Hepatocyte (in vitro differentiated cells): Measurements from ENCODE around the gene ARHGAP15.

Experiments used
- EZH2phosphoT487 ChIP-seq: fragments of 200-600 bp; sonication (generic); IDR thresholded peaks from one replicate; pipeline ENCODE4 v1.6.1; 2018; ENCODE audit warnings: antibody characterized with exemption, mild to moderate bottlenecking, low read depth, moderate library complexity; ENCODE audit not compliant: unreplicated experiment, severe bottlenecking
- TF ChIP-seq, protein P1 (sequence below): fragments of 200-600 bp; sonication (generic); IDR thresholded peaks from 2 replicates; pipeline ENCODE4 v1.5.1; 2016; ENCODE audit warnings: antibody characterized with exemption, mild to moderate bottlenecking; ENCODE audit not compliant: poor library complexity

DNA sequence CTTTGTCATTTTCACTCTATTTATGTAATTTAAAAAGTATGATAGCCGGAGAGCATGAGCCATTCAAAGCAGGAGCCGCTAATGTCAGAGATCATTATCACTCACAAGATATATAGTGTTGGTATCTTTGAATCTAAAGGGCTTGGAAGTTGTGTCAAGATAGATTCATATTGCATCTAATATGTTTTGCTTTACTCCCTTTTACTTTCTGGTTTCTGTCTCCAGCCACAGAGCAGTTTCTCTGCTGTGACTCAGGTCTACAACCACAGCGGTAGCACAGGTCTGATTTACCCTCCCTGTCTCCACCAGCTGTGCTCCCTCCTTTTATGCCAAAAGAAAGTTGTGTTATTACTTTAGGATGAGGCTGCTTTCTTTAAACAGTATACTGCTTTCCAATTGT is 424.0 kb downstream of the ARHGAP15 start:
- TF ChIP-seq, protein P1, sequence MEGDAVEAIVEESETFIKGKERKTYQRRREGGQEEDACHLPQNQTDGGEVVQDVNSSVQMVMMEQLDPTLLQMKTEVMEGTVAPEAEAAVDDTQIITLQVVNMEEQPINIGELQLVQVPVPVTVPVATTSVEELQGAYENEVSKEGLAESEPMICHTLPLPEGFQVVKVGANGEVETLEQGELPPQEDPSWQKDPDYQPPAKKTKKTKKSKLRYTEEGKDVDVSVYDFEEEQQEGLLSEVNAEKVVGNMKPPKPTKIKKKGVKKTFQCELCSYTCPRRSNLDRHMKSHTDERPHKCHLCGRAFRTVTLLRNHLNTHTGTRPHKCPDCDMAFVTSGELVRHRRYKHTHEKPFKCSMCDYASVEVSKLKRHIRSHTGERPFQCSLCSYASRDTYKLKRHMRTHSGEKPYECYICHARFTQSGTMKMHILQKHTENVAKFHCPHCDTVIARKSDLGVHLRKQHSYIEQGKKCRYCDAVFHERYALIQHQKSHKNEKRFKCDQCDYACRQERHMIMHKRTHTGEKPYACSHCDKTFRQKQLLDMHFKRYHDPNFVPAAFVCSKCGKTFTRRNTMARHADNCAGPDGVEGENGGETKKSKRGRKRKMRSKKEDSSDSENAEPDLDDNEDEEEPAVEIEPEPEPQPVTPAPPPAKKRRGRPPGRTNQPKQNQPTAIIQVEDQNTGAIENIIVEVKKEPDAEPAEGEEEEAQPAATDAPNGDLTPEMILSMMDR = no peak
- TF ChIP-seq EZH2phosphoT487 = no peak
